NK-92 treated with Interleukin-12 subunit alpha and Interleukin-12 subunit beta, amount 100 ng/mL, for 24 hours (cell line): ENCODE results near the gene ADD1.
"Not testable (repeated sequence)": the region's sequence is repeated elsewhere in the genome, so short reads cannot be mapped to it uniquely, and the experiment has no call there.

Experiments
- DNase-seq: peaks from one replicate; lab custom pipeline; 2025; lab: John Stamatoyannopoulos, UW

Gene ADD1

GRCh38 chr4:2934077-2934812 lies 90.6 kb downstream of the ADD1 start:
- DNase-seq: no peak

DNA sequence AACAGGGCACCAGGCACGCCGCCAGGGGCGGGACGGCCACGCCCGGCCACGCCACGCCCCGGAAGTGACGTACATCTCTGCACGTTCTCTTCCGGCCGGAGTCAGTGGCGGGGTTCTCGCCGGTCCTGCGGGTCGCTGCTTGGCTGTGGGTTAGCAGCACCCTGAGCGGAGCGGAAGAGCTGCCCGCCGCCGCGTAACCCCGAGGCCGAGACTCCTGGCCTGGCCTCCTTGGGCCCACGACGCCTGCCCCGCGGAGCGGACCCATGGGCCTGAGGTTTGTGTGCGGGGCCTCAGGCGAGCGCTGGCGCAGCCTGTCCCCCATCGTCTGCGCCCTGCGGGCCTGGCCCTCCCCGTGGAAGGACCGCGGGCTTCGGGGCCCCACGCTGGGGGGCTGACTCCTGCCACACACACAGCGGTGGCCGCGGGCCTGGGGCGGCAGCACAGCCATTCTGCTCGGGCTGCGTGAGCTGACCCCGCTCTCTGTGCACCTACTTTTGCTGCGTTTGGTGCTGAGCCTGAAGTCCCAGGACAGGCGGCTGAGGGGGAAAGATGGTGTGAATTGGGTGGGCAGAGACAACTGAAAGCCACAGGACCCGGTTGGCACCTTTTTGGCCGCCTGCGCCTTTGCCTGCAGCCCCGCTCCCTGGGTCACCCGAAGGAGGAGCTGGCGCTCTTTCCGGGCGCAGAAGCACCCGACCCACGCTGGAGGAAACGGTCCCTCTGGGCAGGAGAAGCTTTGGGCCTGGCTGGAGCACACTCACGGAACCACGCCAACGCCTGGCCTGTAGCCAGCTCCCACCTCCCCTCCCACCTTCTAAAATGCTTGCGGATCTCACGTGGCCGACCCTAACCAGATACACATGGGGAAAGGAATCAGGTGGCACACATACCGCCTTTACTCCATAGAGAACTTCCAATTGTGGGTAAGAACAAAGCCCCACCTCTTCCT lies 91.4 kb downstream of the ADD1 start:
- peak; percentile 88 for DNase-seq

DNA sequence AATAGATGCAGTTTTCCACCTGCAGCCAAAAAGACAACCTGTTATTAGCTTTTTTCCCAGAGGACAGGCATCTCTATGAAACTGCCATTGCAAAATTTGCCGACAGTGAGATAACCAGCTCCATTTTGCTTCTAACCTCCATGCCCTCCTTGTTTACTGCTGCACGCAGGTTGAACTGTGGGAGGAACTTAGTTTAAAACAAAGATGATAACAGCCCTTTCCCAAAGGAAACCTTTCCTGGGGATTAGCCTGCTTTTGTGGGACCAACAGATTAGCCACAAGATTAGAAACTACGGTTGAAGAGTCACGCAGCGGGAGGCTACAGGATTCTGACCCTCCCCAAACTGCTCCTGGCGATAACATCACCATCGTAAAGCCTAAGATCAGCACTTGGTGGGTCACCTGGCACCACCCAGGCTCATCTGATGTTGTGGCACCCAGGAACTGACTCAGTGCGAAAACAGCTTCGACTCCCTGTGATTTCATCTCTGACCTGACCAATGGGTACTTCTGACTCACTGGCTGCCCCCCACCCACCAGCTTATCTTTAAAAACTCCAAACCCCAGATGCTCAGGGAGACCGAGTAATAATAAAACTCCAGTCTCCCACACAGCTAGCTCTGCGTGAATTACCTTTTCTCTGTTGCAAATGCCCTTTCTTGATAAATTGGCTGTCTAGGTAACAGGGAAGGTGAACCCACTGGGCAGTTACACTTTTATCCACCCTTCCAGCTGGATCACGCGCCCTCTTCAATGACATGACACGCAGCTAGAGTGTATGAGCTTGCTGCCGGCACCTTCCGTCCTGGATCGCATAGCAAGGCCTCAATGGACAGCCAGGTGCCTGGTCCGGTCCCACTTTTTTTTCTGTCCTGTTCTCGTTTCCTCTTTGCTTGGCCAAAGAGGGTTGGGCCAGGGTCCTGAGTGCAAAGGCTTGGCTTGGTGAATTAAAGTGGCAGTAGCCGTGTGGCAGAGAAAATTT lies 92.4 kb downstream of the ADD1 start:
- no peak for DNase-seq

GRCh38 chr4:2936773-2937145 lies 93.1 kb downstream of the ADD1 start:
- DNase-seq: no peak

GRCh38 chr4:2937146-2937857 lies 93.7 kb downstream of the ADD1 start:
- DNase-seq: no peak

GRCh38 chr4:2937986-2938385 lies 94.3 kb downstream of the ADD1 start:
- DNase-seq: no peak

DNA sequence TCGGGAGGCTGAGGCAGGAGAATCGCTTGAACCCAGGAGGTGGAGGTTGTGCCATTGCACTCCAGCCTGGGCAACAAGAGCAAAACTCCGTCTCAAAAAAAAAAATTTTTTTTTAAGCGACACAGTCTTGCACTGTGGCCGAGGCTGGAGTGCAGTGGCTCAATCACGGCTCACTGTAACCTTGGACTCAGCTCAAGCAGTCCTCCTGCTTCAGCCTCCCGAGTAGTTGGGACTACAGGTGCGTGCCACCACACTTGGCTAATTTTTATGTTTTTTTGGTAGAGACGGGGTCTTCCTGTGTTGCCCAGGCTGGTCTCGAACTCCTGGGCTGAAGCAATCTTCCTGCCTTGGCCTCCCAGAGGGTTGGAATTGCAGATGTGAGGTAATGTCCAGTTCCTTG lies 94.8 kb downstream of the ADD1 start:
- DNase-seq: not testable (repeated sequence)

GRCh38 chr4:2938906-2939305 lies 95.3 kb downstream of the ADD1 start:
- DNase-seq: no peak

DNA sequence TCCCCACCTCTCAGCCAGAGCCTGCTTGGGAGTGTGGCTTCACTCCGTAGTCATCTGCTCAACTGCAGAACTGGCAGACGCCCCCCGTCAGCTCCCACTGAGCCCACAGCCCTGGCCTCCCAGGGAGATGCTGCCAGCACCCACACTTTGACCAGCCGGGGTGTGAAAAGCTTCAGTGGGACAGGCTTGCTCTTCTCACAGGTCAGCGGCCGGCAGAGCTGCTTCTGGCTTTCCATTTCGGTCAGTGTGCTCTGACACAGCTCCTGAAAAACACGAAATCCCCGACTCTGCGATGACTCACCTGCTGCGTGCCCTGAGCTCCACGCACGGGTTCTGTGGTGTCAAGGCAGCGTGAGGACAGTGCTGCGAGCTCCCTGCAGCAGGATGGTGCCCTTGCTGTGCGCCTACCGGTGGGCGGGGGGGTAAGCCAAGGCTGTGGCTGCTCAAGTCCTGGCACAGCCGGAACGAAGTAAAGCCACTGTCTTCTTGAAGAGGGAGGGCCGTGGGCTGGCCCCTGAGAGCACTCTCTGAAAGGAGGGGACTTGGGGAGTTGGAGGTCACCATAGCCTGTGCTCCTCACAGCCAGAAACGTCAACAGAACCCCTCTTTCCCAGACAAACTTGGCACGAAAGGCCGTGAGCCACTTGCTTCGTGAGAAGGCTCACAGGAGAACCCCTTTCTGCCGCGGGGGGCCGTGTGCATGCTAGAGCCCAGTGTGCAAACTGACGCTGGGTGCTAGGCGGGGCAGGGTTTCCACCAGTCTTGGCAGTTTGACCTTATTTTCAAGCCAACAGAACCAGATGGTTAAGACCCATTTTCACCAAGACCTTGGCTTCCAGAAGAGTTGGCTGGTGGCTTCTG lies 96.0 kb downstream of the ADD1 start:
- DNase-seq: no peak

- no peak for DNase-seq
These were observed 96.9 kb downstream of the ADD1 start for GRCh38 chr4:2940267-2941137.

- DNase-seq: no peak
These were observed 97.7 kb downstream of the ADD1 start for GRCh38 chr4:2941138-2942036.

DNA sequence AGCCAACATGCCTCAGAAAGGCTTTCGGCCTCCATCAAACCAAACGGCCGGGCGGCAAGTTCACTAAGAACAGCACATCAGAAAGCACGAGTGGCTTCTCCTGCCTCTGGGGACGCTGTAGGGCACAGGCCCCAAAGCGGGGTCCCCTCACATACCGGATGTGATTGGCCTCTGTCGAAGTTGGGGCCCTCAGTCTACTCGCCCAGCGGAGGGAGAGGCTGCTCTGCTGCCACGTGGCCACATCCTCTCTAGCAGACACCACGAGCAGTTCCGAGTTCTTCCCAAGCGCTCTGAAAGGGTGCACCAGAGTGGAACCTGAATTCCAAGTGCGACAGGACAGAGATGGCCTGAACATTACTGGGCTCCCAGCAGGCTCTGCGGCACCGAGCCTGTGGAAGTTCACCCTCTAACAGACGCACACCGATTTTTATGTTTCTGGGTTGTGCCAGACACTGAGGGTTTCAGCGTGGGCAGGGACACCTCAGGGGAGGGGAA lies 98.4 kb downstream of the ADD1 start:
- no peak for DNase-seq

GRCh38 chr4:2942532-2943363 lies 99.1 kb downstream of the ADD1 start:
- no peak for DNase-seq

- no peak for DNase-seq
These were observed 99.9 kb downstream of the ADD1 start for GRCh38 chr4:2943364-2944090.

- DNase-seq: no peak
These were observed 100.4 kb downstream of the ADD1 start for GRCh38 chr4:2944091-2944482.
